ENCODE results near the gene NHERF2.

DNA sequence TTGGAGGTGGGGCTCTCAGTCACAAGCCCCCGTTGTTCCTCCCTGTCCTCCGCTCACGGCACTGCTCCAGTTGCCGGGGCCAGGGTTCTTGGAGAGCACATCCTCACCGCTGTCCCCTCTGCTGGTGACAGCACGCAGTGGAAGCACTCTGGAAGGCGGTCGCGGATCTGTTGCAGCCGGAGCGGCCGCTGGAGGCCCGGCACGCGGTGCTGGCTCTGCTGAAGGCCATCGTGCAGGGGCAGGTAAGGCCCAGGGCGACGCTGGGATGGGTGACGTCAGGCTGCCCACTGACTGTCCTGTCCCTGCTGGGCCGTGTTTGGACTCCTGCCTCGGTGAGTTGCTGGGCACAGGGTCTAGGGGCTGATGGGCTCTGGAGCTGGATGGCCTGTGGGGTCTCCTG, 26.5 kb downstream of the NHERF2 start:
- TF ChIP-seq EZH2phosphoT487 (IDR thresholded peaks at IDR 0.05; ENCODE audit: low read length) = no peak
- TF ChIP-seq, protein P1, sequence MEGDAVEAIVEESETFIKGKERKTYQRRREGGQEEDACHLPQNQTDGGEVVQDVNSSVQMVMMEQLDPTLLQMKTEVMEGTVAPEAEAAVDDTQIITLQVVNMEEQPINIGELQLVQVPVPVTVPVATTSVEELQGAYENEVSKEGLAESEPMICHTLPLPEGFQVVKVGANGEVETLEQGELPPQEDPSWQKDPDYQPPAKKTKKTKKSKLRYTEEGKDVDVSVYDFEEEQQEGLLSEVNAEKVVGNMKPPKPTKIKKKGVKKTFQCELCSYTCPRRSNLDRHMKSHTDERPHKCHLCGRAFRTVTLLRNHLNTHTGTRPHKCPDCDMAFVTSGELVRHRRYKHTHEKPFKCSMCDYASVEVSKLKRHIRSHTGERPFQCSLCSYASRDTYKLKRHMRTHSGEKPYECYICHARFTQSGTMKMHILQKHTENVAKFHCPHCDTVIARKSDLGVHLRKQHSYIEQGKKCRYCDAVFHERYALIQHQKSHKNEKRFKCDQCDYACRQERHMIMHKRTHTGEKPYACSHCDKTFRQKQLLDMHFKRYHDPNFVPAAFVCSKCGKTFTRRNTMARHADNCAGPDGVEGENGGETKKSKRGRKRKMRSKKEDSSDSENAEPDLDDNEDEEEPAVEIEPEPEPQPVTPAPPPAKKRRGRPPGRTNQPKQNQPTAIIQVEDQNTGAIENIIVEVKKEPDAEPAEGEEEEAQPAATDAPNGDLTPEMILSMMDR (IDR thresholded peaks at IDR 0.05; ENCODE audit: low read length) = no peak
